ENCODE data around the gene LIM2. TPM values are rescaled to one million over a fixed set of nuclear protein-coding genes. Genes with fewer than 3 reads are reported as not detected.

LIM2 gene
- total and polyA plus RNA-seq, 4 donors: not detected

DNA sequence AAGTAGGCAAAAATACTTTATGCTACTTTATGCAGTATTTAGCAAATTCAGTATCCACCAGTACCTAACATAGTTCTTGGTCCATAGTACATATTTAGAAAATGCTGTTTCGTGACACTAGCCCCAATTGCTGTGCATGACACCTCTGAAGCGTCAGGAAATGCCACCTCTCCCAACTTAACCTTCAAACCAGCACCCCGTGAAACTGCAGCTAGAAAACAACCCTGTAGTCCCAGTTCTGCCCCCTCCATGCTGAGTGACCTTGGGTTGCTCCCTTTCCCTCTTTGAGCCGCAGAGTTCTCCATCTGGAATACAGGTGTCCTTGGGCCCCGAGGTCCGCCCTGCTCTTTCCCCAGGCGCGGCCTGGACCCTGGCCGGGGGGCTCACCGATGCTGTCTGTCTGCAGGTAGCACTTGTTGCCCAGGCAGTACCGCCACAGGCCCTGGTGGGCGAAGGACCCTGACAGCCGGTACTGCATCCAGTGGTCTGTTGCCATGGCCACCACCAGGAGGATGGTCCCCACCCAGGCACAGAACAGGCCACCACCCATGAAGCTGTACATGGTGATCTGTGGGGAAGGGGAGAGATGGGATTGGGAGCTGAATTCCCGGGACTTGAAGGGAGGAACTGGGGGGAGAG is 773 bp downstream of the LIM2 start:
- no peak for TF ChIP-seq CTCF (IDR thresholded peaks at IDR 0.05; ENCODE audit: control extremely low read depth, extremely low read depth)
- Histone ChIP-seq H3K4me1 (ENCODE audit: control insufficient read depth in 5 of 5, insufficient read depth in 5 of 5, low read length in 5 of 5) (no peaks in the 10 kb centered on the region), H3K9ac (ENCODE audit: insufficient read depth in 1 of 2, low read length in 2 of 2) (no peak overlapping the region), H3K36me3 (ENCODE audit: control insufficient read depth in 4 of 4, insufficient read depth in 4 of 4, low read length in 4 of 4) (no peaks in the 10 kb centered on the region), H3K27me3 (ENCODE audit: control insufficient read depth in 3 of 3, insufficient read depth in 3 of 3, low read length in 2 of 3) (no peaks in the 10 kb centered on the region), H3K9me3 (ENCODE audit: control insufficient read depth in 4 of 4, insufficient read depth in 3 of 4, low read length in 3 of 4) (no peaks in the 10 kb centered on the region), H3K4me3 (no peak overlapping the region), H3K27ac (ENCODE audit: low read depth in 1 of 2, low read length in 1 of 2) (no peak overlapping the region)
- WGBS, 2 donors: 85 to 97% methylated on average over 14 of the region's 14 CpGs
- DNase-seq: no peak
- no peak for ATAC-seq (ENCODE audit: insufficient read depth, low FRiP score)

DNA sequence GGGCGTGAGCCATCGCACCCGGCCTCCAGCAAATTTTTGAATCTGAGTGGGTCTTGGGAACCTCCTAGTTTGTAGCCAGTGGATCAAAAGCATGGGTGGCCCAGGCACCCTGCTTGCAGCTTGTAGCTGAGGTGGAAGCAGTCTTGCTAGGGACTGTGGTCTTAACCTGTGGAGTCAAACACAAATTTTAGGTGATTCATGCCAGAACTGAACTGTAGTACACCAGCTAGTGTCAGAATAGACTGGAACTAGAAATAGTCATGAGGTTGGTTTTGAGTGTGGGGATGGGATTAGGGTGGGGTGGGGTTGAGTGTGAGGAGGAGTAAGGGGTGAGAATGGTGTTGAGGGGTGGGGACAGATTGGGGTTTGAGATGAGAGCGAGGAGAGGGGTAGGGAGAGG is 5.8 kb downstream of the LIM2 start:
- TF ChIP-seq CTCF (IDR thresholded peaks at IDR 0.05; ENCODE audit: control extremely low read depth, extremely low read depth): no peak
- Histone ChIP-seq H3K9ac (ENCODE audit: insufficient read depth in 1 of 2, low read length in 2 of 2) (no peak overlapping the region), H3K4me3 (no peak overlapping the region), H3K27me3 (ENCODE audit: control insufficient read depth in 3 of 3, insufficient read depth in 3 of 3, low read length in 2 of 3) (no peaks in the 10 kb centered on the region), H3K9me3 (ENCODE audit: control insufficient read depth in 4 of 4, insufficient read depth in 3 of 4, low read length in 3 of 4) (peaks cover 0 to 2% (median 0%) of the 10 kb centered on the region in 4 donors), H3K4me1 (ENCODE audit: control insufficient read depth in 5 of 5, insufficient read depth in 5 of 5, low read length in 5 of 5) (no peaks in the 10 kb centered on the region), H3K27ac (ENCODE audit: low read depth in 1 of 2, low read length in 1 of 2) (no peak overlapping the region), H3K36me3 (ENCODE audit: control insufficient read depth in 4 of 4, insufficient read depth in 4 of 4, low read length in 4 of 4) (no peaks in the 10 kb centered on the region)
- WGBS, 2 donors: 96 to 100% methylated on average over 4 of the region's 4 CpGs
- DNase-seq (no peak), ATAC-seq (ENCODE audit: insufficient read depth, low FRiP score) (no peak)

- no peaks in the 10 kb centered on the region for H3K27me3 ChIP-seq (ENCODE audit: control insufficient read depth in 3 of 3, insufficient read depth in 3 of 3, low read length in 2 of 3)
- ATAC-seq (ENCODE audit: insufficient read depth, low FRiP score) (no peak), DNase-seq (no peak)
- WGBS, 2 donors: 92 to 95% methylated on average over 9 of the region's 9 CpGs
- H3K4me3 ChIP-seq: no peak overlapping the region
- H3K9me3 ChIP-seq (ENCODE audit: control insufficient read depth in 4 of 4, insufficient read depth in 3 of 4, low read length in 3 of 4): peaks cover 0 to 2% (median 0%) of the 10 kb centered on the region in 4 donors
- H3K9ac ChIP-seq (ENCODE audit: insufficient read depth in 1 of 2, low read length in 2 of 2): no peak overlapping the region
- no peak for TF ChIP-seq CTCF (IDR thresholded peaks at IDR 0.05; ENCODE audit: control extremely low read depth, extremely low read depth)
- H3K27ac ChIP-seq (ENCODE audit: low read depth in 1 of 2, low read length in 1 of 2): no peak overlapping the region
- H3K4me1 ChIP-seq (ENCODE audit: control insufficient read depth in 5 of 5, insufficient read depth in 5 of 5, low read length in 5 of 5): no peaks in the 10 kb centered on the region
- H3K36me3 ChIP-seq (ENCODE audit: control insufficient read depth in 4 of 4, insufficient read depth in 4 of 4, low read length in 4 of 4): no peaks in the 10 kb centered on the region
These were observed 7.4 kb downstream of the LIM2 start for GRCh38 chr19:51380379-51380778.

- DNase-seq: no peak
- Histone ChIP-seq H3K27ac (ENCODE audit: low read depth in 1 of 2, low read length in 1 of 2) (no peak overlapping the region), H3K9ac (ENCODE audit: insufficient read depth in 1 of 2, low read length in 2 of 2) (no peak overlapping the region), H3K27me3 (ENCODE audit: control insufficient read depth in 3 of 3, insufficient read depth in 3 of 3, low read length in 2 of 3) (no peaks in the 10 kb centered on the region), H3K36me3 (ENCODE audit: control insufficient read depth in 4 of 4, insufficient read depth in 4 of 4, low read length in 4 of 4) (no peaks in the 10 kb centered on the region), H3K4me3 (no peak overlapping the region), H3K9me3 (ENCODE audit: control insufficient read depth in 4 of 4, insufficient read depth in 3 of 4, low read length in 3 of 4) (peaks cover 0 to 2% (median 0%) of the 10 kb centered on the region in 4 donors), H3K4me1 (ENCODE audit: control insufficient read depth in 5 of 5, insufficient read depth in 5 of 5, low read length in 5 of 5) (no peaks in the 10 kb centered on the region)
- no peak for ATAC-seq (ENCODE audit: insufficient read depth, low FRiP score)
- TF ChIP-seq CTCF (IDR thresholded peaks at IDR 0.05; ENCODE audit: control extremely low read depth, extremely low read depth): no peak
- 88 to 96% methylated on average over 2 of the region's 2 CpGs for WGBS, 2 donors
These were observed 10.4 kb downstream of the LIM2 start for GRCh38 chr19:51377422-51377821.

All from lung (tissue), 12 donors.